ENCODE measurements around the gene NCK2. TPM values are rescaled to one million over a fixed set of nuclear protein-coding genes. Genes with fewer than 3 reads are reported as not detected.

The NCK2 gene
- polyA plus RNA-seq, 3 donors: 2.5 to 18.2 (median 7.6) TPM

DNA sequence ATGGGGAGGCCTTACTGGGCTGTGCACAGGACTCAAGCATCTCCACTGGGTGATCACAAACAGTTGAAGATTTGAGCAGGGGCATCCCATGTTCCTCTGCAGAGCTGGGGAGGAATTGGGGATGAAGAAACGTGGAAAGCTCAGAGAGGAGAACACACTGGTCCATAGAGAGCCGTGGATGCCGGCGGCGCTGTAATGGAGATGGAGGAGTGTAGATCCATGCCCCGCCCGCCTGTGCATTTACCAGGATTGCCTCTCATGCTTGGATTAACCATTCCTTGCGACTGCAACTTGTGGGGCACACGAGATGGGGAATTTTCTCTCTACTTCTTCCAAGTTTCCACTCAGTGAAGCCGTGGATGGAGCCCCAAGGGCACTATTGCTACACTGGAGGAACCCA lies 115.9 kb downstream of the NCK2 start:
- Histone ChIP-seq H3K9ac (ENCODE audit: insufficient read depth, low read length, poor library complexity, severe bottlenecking) (no peak overlapping the region), H3K9me3 (replicated peaks in 1 of 2; ENCODE audit: control insufficient read depth in 1 of 2, insufficient read depth in 1 of 2, low read length in 2 of 2) (no peaks in the 10 kb centered on the region), H4K20me1 (ENCODE audit: insufficient read depth, low read length) (peaks cover 5% of the 10 kb centered on the region), H3K4me1 (ENCODE audit: control insufficient read depth in 1 of 2, insufficient read depth in 2 of 2, low read length in 2 of 2) (no peaks in the 10 kb centered on the region), H3K27ac (ENCODE audit: low read depth in 1 of 2, low read length in 2 of 2) (no peak overlapping the region), H3K4me2 (replicated peaks; ENCODE audit: extremely low read depth, low read length, poor library complexity, severe bottlenecking) (no peak overlapping the region), H3K4me3 (replicated peaks in 1 of 3; ENCODE audit: low read depth in 2 of 3, low read length in 3 of 3) (no peak overlapping the region), H3K79me2 (ENCODE audit: insufficient read depth, low read length) (peaks cover 5% of the 10 kb centered on the region), H3K27me3 (ENCODE audit: control insufficient read depth in 2 of 2, insufficient read depth in 2 of 2, low read length in 2 of 2) (no peaks in the 10 kb centered on the region), H2AFZ (ENCODE audit: insufficient read depth, low read depth, low read length, poor library complexity, severe bottlenecking) (no peak overlapping the region), H3K36me3 (replicated peaks in 1 of 2; ENCODE audit: control insufficient read depth in 1 of 2, insufficient read depth in 2 of 2, low read length in 2 of 2) (peaks cover 7 to 19% of the 10 kb centered on the region in 2 donors)
- intact Hi-C loops (cut with micrococcal nuclease): no loop called here
- 93% methylated on average over 3 of the region's 10 CpGs for whole genome bisulfite sequencing (ENCODE audit: insufficient coverage)
- Mint-ChIP-seq H3K36me3 (peaks cover 29 to 30% of the 10 kb centered on the region in 2 donors), H3K4me3 (no peak overlapping the region), H3K4me1 (peaks cover 7% of the 10 kb centered on the region), H3K27ac (peak overlapping the region in 2 of 7 donors; percentile 40 to 46), H3K27me3 (ENCODE audit: low read depth in 3 of 3) (no peaks in the 10 kb centered on the region), H3K9me3 (no peaks in the 10 kb centered on the region)
- DNase-seq: no peak
- TF ChIP-seq, protein P1, sequence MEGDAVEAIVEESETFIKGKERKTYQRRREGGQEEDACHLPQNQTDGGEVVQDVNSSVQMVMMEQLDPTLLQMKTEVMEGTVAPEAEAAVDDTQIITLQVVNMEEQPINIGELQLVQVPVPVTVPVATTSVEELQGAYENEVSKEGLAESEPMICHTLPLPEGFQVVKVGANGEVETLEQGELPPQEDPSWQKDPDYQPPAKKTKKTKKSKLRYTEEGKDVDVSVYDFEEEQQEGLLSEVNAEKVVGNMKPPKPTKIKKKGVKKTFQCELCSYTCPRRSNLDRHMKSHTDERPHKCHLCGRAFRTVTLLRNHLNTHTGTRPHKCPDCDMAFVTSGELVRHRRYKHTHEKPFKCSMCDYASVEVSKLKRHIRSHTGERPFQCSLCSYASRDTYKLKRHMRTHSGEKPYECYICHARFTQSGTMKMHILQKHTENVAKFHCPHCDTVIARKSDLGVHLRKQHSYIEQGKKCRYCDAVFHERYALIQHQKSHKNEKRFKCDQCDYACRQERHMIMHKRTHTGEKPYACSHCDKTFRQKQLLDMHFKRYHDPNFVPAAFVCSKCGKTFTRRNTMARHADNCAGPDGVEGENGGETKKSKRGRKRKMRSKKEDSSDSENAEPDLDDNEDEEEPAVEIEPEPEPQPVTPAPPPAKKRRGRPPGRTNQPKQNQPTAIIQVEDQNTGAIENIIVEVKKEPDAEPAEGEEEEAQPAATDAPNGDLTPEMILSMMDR (IDR thresholded peaks at IDR 0.05): no peak

DNA sequence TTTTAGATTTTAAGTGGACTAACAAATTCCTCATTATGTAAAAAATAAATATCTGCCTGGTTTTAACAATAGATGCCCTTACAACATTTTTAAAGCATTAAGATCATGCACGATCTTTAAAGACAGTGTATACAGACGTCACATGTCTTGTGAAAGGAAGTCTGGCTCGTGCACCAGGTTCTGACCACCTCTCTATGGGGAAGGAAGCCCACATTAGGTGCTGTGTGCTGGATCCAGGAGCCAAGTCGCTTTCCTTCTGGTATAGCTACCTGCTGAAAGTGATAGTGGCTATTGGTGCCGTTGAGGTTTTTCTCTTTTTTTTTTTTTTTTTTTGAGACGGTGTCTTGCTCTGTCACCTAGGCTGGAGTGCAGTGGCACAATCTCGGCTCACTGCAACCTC lies 116.5 kb downstream of the NCK2 start:
- no peaks in the 10 kb centered on the region for H3K27me3 Mint-ChIP-seq (ENCODE audit: low read depth in 3 of 3)
- Histone ChIP-seq H2AFZ (ENCODE audit: insufficient read depth, low read depth, low read length, poor library complexity, severe bottlenecking) (no peak overlapping the region), H3K4me1 (ENCODE audit: control insufficient read depth in 1 of 2, insufficient read depth in 2 of 2, low read length in 2 of 2) (no peaks in the 10 kb centered on the region), H3K4me2 (replicated peaks; ENCODE audit: extremely low read depth, low read length, poor library complexity, severe bottlenecking) (no peak overlapping the region), H3K36me3 (replicated peaks in 1 of 2; ENCODE audit: control insufficient read depth in 1 of 2, insufficient read depth in 2 of 2, low read length in 2 of 2) (peaks cover 4 to 13% of the 10 kb centered on the region in 2 donors), H3K27ac (ENCODE audit: low read depth in 1 of 2, low read length in 2 of 2) (no peak overlapping the region), H3K79me2 (ENCODE audit: insufficient read depth, low read length) (peaks cover 5% of the 10 kb centered on the region), H3K4me3 (replicated peaks in 1 of 3; ENCODE audit: low read depth in 2 of 3, low read length in 3 of 3) (no peak overlapping the region), H4K20me1 (ENCODE audit: insufficient read depth, low read length) (peaks cover 5% of the 10 kb centered on the region), H3K9ac (ENCODE audit: insufficient read depth, low read length, poor library complexity, severe bottlenecking) (no peak overlapping the region), H3K9me3 (replicated peaks in 1 of 2; ENCODE audit: control insufficient read depth in 1 of 2, insufficient read depth in 1 of 2, low read length in 2 of 2) (no peaks in the 10 kb centered on the region), H3K27me3 (ENCODE audit: control insufficient read depth in 2 of 2, insufficient read depth in 2 of 2, low read length in 2 of 2) (no peaks in the 10 kb centered on the region)
- H3K9me3 Mint-ChIP-seq: no peaks in the 10 kb centered on the region
- 35% methylated on average over 3 of the region's 7 CpGs for WGBS (ENCODE audit: insufficient coverage)
- intact Hi-C loops (cut with micrococcal nuclease): no loop called here
- H3K27ac Mint-ChIP-seq: no peak overlapping the region
- H3K36me3 Mint-ChIP-seq: peaks cover 23 to 24% of the 10 kb centered on the region in 2 donors
- H3K4me3 Mint-ChIP-seq: no peak overlapping the region
- peaks cover 4% of the 10 kb centered on the region for H3K4me1 Mint-ChIP-seq
- TF ChIP-seq, protein P1 (IDR thresholded peaks at IDR 0.05): no peak
- no peak for DNase-seq

All from CD14-positive monocyte (primary cell).